Endodermal cell (in vitro differentiated cells): ENCODE results near the gene SSBP2. TPM values are rescaled to one million over a fixed set of nuclear protein-coding genes. Genes with fewer than 3 reads are reported as not detected.

Source experiments
- DNase-seq: peaks from one replicate; pipeline ENCODE4 v3.0.0-alpha.2; 2017
- H3K27ac ChIP-seq: 2 replicates; pipeline ENCODE4 v1.5.1; 2013; ENCODE audit warnings: mild to moderate bottlenecking, low read depth, low read length, moderate library complexity
- H3K27me3 ChIP-seq: 2 replicates; pipeline ENCODE4 v1.6.1; 2013; ENCODE audit warnings: mild to moderate bottlenecking, low read length, moderate library complexity; ENCODE audit not compliant: insufficient read depth, control insufficient read depth, poor library complexity, severe bottlenecking
- H3K36me3 ChIP-seq: 2 replicates; pipeline ENCODE4 v1.7.0; 2013; ENCODE audit warnings: mild to moderate bottlenecking, low read length, moderate library complexity; ENCODE audit not compliant: control insufficient read depth, insufficient read depth
- H3K4me1 ChIP-seq: one replicate; pipeline ENCODE4 v1.7.0; 2013; ENCODE audit warnings: low read length; ENCODE audit not compliant: control insufficient read depth, insufficient read depth
- H3K4me3 ChIP-seq: 2 replicates; pipeline ENCODE4 v1.5.1; 2013; ENCODE audit warnings: mild to moderate bottlenecking, low read length, moderate library complexity
- H3K9ac ChIP-seq: 2 replicates; pipeline ENCODE4 v1.6.1; 2013; ENCODE audit warnings: mild to moderate bottlenecking, low read length, moderate library complexity; ENCODE audit not compliant: poor library complexity, severe bottlenecking; ENCODE audit errors: extremely low read depth
- H3K9me3 ChIP-seq: 2 replicates; pipeline ENCODE4 v1.6.1; 2013; ENCODE audit warnings: mild to moderate bottlenecking, low read length, moderate library complexity; ENCODE audit not compliant: control insufficient read depth
- H3K27ac Mint-ChIP-seq: 2 replicates; pipeline ENCODE4 v1.8.0; 2020; ENCODE audit warnings: mixed read lengths
- H3K27me3 Mint-ChIP-seq: 2 replicates; pipeline ENCODE4 v1.8.0; 2021; ENCODE audit warnings: mild to moderate bottlenecking, mixed read lengths; ENCODE audit not compliant: insufficient read depth
- H3K36me3 Mint-ChIP-seq: 2 replicates; pipeline ENCODE4 v1.8.0; 2020; ENCODE audit warnings: low read depth, mixed read lengths
- H3K4me1 Mint-ChIP-seq: 2 replicates; pipeline ENCODE4 v1.8.0; 2020; ENCODE audit warnings: mixed read lengths
- H3K4me3 Mint-ChIP-seq: 2 replicates; pipeline ENCODE4 v1.8.0; 2020; ENCODE audit warnings: mild to moderate bottlenecking, moderate library complexity, mixed read lengths
- H3K9me3 Mint-ChIP-seq: 2 replicates; pipeline ENCODE4 v1.8.0; 2020; ENCODE audit warnings: mild to moderate bottlenecking, mixed read lengths
- WGBS, 2 experiments: methylation state at CpG; one replicate each; pipeline versions ENCODE4 v1.1.5 to v1.1.7; 2013; ENCODE audit warnings: missing lambda C conversion rate in 2 of 2, mixed read lengths in 1 of 2; ENCODE audit not compliant: insufficient coverage in 1 of 2, insufficient read length in 1 of 2; 5-methylcytosine and 5-hydroxymethylcytosine counted together
- total RNA-seq, 2 donors: library from RNA; stranded (reverse); fragmentation: NEBNext Ultra II Directional in 1 of 2; extraction: Animal tissue kit (Norgen Biotek cat#: 25700) in 1 of 2; gene quantifications; 2 replicates in 1 of 2; 3 replicates in 1 of 2; pipeline ENCODE4 v1.2.1, GENCODE V29; 2021
- TF ChIP-seq, protein P1 (sequence below): fragments of 200-600 bp; sonication (generic); conservative IDR thresholded peaks from 2 replicates; pipeline ENCODE4 v1.5.0; 2021; ENCODE audit warnings: antibody characterized with exemption, mild to moderate bottlenecking

Gene SSBP2
- total RNA-seq, 2 donors from 2014 or later, result 27.5 to 30.2 TPM

DNA sequence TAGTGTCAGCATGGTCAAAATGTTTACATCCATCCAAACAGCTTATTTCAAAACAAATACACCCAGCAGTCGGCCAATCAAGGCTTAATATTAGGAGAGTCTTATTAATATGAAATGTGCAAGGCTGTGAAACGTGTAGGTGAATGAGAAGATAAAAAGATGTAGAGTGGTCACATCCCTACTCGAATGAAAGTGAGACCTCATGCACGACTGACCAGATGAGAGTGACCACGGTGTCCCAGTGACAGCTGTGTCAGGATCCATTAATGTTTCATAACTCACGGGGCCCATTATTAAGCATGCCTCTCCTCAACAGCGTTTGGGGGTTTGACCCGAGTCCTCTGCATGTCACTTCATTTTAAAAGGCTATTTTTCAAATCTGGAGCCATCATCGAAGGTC is 39.4 kb upstream of the SSBP2 start:
- TF ChIP-seq, protein P1, sequence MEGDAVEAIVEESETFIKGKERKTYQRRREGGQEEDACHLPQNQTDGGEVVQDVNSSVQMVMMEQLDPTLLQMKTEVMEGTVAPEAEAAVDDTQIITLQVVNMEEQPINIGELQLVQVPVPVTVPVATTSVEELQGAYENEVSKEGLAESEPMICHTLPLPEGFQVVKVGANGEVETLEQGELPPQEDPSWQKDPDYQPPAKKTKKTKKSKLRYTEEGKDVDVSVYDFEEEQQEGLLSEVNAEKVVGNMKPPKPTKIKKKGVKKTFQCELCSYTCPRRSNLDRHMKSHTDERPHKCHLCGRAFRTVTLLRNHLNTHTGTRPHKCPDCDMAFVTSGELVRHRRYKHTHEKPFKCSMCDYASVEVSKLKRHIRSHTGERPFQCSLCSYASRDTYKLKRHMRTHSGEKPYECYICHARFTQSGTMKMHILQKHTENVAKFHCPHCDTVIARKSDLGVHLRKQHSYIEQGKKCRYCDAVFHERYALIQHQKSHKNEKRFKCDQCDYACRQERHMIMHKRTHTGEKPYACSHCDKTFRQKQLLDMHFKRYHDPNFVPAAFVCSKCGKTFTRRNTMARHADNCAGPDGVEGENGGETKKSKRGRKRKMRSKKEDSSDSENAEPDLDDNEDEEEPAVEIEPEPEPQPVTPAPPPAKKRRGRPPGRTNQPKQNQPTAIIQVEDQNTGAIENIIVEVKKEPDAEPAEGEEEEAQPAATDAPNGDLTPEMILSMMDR, result no peak
- H3K27ac ChIP-seq, result no peak overlapping the region
- no peaks in the 10 kb centered on the region for H3K9me3 Mint-ChIP-seq
- no peaks in the 10 kb centered on the region for H3K27me3 Mint-ChIP-seq
- no peak overlapping the region for H3K4me3 Mint-ChIP-seq
- H3K4me1 ChIP-seq, result no peaks in the 10 kb centered on the region
- H3K27me3 ChIP-seq, result no peaks in the 10 kb centered on the region
- DNase-seq, result no peak
- no peaks in the 10 kb centered on the region for H3K36me3 Mint-ChIP-seq
- H3K4me3 ChIP-seq, result no peak overlapping the region
- H3K9me3 ChIP-seq, result no peaks in the 10 kb centered on the region
- WGBS, 2 experiments, result 91 to 98% methylated on average over 6 to 9 of the region's 9 CpGs
- H3K36me3 ChIP-seq, result no peaks in the 10 kb centered on the region
- no peak overlapping the region for H3K9ac ChIP-seq
- H3K27ac Mint-ChIP-seq, result no peak overlapping the region
- peaks cover 14% of the 10 kb centered on the region for H3K4me1 Mint-ChIP-seq

DNA sequence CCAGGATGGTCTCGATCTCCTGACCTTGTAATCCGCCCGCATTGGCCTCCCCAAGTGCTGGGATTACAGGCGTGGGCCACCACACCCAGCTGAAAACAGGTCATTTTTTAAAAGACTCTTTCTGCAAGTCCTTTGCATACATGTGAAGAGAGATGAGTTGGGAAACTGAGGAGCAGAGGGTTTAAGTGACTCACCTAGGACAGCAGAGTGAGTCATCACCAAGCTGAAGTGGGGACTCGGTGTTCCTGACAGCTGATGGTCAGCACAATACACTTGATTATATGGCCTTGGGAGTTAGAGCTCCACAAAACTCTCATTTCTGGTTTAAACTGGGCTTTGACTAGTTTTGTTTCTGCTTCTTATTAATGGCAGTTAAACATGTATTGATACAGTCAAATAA is 38.1 kb upstream of the SSBP2 start:
- Histone ChIP-seq H3K9ac (no peak overlapping the region), H3K27me3 (no peaks in the 10 kb centered on the region), H3K36me3 (no peaks in the 10 kb centered on the region), H3K27ac (no peak overlapping the region), H3K9me3 (no peaks in the 10 kb centered on the region), H3K4me3 (no peak overlapping the region), H3K4me1 (no peaks in the 10 kb centered on the region)
- H3K27me3 Mint-ChIP-seq, result no peaks in the 10 kb centered on the region
- H3K9me3 Mint-ChIP-seq, result no peaks in the 10 kb centered on the region
- DNase-seq, result no peak
- no peaks in the 10 kb centered on the region for H3K36me3 Mint-ChIP-seq
- H3K27ac Mint-ChIP-seq, result no peak overlapping the region
- 96 to 100% methylated on average over 4 to 5 of the region's 5 CpGs for WGBS, 2 experiments
- no peak overlapping the region for H3K4me3 Mint-ChIP-seq
- TF ChIP-seq, protein P1, result no peak
- peaks cover 14% of the 10 kb centered on the region for H3K4me1 Mint-ChIP-seq

DNA sequence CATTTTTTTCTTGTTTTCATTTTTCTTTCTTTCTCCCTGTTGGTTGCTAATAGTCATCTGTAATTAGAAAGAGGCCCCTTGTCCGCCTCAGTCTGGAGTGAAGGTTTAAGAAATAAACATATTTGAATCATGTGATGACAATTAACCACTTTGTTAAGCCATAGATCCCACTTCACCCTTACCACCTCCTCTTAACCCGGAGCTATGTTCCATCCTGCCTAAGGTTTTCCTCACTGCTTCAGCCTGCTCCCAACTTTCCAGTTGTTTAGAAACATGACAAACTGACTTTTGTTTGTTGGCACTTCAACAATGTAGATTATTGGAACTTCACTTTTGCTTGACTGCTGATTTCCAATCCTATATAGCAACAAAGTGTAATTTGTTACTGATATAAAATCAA is 37.4 kb upstream of the SSBP2 start:
- Histone ChIP-seq H3K4me1 (no peaks in the 10 kb centered on the region), H3K27ac (peak overlapping the region; percentile 81), H3K9ac (no peak overlapping the region), H3K9me3 (no peaks in the 10 kb centered on the region), H3K4me3 (no peak overlapping the region), H3K36me3 (no peaks in the 10 kb centered on the region), H3K27me3 (no peaks in the 10 kb centered on the region)
- Mint-ChIP-seq H3K36me3 (no peaks in the 10 kb centered on the region), H3K27ac (peak overlapping the region; percentile 62), H3K9me3 (no peaks in the 10 kb centered on the region), H3K4me3 (no peak overlapping the region), H3K4me1 (peaks cover 14% of the 10 kb centered on the region), H3K27me3 (no peaks in the 10 kb centered on the region)
- WGBS, 2 experiments, result 67 to 73% methylated on average over 1 of the region's 2 CpGs
- no peak for DNase-seq
- TF ChIP-seq, protein P1, result no peak
